Stimulated activated CD4-positive, alpha-beta T cell treated with anti-CD3 and anti-CD28 coated beads, Interleukin-1b, Interleukin-23, amount 100 ng/mL, for 48 hours (primary cell): Measurements from ENCODE around the gene JMJD1C.
"Not testable (repeated sequence)": the region's sequence is repeated elsewhere in the genome, so short reads cannot be mapped to it uniquely, and the experiment has no call there.

Source experiments
- DNase-seq: peaks from one replicate; pipeline ENCODE4 v3.0.0-alpha.2; 2020

JMJD1C gene

DNA sequence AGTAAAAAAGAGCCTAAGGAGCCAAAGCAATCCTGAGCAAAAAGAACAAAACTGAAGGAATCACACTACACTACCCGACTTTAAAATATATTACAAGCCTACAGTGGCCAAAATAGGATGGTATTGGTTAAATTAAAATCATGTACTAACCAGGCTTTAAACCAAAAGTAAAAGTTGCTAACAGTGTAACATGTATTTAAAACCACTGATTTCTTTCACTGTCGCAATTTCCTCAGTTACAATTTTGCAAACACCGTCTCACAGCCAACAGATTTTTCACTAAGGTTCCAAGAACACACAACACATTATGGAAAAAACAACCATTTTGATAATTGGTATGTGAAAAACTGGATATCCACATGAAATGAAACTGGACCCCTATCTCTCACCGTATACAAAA lies 74.0 kb downstream of the JMJD1C start:
- DNase-seq = no peak

DNA sequence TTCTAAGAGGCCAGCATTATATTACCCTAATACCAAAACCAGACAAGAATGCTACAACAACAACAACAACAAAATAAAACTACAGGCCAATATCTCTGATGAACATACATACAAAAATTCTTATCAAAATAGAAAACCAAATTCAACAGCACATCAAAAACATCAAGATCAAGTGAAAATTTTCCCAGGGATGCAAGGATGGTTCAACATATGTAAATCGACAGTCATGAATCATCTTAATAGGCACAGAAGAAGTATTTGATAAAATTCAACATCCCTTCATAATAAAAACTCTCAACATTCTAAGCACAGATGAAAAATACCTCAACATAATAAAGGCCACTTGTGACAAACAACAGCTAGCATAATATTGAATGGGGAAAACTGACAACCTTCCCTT lies 75.3 kb downstream of the JMJD1C start:
- DNase-seq = no peak

DNA sequence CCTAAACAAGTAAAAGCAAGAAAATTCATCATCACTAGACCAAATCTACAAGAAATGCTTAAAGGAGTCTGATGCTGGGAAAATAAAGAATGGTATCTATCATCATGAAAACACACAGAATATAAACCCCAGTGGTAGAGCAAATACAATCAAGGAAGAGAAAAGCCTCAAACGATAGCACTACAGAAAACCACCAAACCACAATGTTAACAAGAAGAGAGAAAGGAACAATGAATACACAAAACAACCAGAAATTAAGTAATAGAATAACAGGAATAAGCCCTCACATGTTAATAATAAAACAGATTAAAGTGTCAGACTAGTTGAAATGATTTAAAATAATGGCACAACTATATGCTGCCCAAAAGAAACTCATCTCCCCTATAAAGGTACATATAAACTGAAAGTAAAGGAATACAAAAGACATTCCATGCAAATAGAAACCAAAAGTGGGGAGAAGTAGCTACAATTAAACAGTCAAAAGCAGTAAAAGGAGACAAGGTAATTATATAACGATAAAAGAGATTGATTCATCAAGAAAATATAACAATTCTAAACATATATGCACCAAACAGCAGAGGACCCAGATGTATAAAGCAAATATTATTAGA lies 77.3 kb downstream of the JMJD1C start:
- no peak for DNase-seq

- DNase-seq = no peak
Observed at GRCh38 chr10:63385254-63385653, 80.5 kb downstream of the JMJD1C start.

DNA sequence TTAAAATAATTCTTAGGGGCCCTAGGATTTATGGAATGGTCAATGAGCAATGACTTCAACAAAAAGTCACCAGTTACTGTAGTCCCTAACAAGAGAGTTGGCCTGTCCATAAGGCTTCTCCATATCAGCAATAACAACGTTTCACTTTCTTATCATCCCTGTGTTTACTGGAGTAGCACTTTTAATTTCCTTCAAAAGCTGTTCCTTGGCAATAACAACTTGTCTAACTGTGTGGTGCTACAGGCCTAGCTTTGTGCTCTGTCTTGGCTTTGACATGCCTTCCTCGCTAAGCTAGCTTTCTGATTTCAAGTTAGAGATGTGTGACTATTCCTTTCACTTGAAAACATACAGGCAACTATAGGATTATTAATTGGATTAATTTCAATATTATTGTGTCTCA lies 81.1 kb downstream of the JMJD1C start:
- DNase-seq = no peak

- DNase-seq = no peak
Observed at GRCh38 chr10:63384001-63384400, 81.8 kb downstream of the JMJD1C start.

DNA sequence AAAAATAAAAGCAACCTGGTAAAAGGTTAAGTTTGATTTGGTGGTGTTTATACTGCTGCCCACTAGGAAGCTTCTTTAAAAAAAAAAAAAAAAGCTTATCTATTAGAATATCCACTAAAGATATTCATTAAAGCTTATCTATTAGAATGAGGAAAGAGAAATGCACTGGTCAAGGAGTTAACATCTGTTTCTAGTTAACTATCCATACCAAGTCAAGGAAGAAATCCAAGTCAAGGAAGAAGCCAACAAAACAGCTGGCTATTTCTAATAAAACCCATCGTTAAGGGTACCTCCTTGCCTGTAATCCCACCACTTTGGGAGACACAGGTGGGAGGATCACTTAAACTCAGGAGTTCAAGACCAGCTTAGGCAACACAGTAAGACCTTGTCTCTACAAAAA lies 82.6 kb downstream of the JMJD1C start:
- DNase-seq = no peak

GRCh38 chr10:63382066-63382465 lies 83.7 kb downstream of the JMJD1C start:
- no peak for DNase-seq

DNA sequence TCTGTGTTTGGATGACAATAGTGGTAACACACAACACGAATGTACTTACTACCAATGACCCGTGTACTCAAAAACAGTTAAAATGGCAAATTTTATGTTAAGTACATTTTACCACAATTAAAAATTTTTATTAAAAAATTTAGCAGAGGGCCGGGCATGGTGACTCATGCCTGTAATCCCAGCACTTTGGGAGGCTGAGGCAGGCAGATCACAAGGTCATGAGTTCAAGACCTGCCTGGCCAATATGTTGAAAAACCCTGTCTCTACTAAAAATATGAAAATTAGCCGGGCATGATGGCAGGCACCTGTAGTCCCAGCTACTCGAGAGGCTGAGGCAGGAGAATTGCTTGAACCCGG lies 88.5 kb downstream of the JMJD1C start:
- DNase-seq = not testable (repeated sequence)

GRCh38 chr10:63376560-63377304 lies 89.0 kb downstream of the JMJD1C start:
- DNase-seq = no peak

DNA sequence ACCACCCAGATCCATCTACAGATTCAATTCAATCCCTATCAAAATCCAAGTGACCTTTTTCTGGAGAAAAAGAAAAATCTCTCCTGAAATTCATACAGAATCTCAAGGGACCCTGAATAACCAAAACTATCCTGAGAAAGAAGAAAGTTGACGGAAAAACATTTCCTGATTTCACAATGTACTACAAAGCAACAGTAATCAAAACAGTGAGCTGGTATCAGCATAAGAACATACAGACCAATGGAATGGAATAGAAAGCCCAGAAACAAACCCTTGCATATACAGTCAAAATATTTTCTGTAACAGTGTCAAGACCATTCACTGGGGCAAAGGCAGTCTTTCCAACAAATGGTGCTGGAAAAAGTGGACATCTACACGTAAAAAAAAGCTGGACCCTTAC lies 89.9 kb downstream of the JMJD1C start:
- no peak for DNase-seq

- no peak for DNase-seq
Observed at GRCh38 chr10:63375458-63375857, 90.3 kb downstream of the JMJD1C start.

- DNase-seq = no peak
Observed at GRCh38 chr10:63374991-63375390, 90.8 kb downstream of the JMJD1C start.

- no peak for DNase-seq
Observed at GRCh38 chr10:63373176-63373575, 92.6 kb downstream of the JMJD1C start.

- no peak for DNase-seq
Observed at GRCh38 chr10:63369711-63370110, 96.1 kb downstream of the JMJD1C start.

DNA sequence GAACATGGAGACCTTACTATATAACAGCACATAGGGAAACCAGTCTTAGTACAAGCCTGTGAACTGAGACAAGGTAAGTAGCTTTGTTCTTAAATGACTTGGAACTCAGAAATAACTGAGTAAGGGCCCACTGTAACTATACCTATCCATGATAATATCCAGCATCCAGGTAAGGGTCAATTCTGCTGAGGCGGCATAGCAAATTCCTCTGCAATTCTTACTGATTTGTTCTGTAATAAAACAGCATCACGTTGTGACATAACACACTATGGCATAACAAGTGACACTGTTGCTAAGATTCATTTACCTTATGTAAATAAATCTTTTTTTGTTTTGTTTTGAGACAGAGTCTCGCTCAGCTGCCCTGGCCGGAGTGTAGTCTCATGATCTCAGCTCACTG lies 97.4 kb downstream of the JMJD1C start:
- DNase-seq = no peak

DNA sequence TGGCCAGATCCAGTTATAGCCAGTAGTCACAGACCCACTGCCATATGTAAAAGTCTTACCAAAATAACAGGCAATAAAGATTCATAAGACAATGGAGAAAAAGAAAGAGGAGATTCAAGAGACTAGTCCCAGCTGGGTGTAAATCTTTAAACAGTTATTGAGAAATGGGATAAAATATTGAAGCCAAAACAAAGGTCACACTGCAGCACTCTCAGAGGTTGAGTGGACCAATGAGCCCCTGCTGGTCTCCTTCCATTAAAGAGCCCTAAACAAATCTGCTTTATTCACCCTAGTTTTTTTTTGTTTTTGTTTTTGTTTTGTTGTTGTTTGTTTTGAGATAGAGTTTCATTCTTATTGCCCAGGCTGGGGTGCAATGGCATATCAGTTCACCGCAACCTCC lies 98.8 kb downstream of the JMJD1C start:
- no peak for DNase-seq

DNA sequence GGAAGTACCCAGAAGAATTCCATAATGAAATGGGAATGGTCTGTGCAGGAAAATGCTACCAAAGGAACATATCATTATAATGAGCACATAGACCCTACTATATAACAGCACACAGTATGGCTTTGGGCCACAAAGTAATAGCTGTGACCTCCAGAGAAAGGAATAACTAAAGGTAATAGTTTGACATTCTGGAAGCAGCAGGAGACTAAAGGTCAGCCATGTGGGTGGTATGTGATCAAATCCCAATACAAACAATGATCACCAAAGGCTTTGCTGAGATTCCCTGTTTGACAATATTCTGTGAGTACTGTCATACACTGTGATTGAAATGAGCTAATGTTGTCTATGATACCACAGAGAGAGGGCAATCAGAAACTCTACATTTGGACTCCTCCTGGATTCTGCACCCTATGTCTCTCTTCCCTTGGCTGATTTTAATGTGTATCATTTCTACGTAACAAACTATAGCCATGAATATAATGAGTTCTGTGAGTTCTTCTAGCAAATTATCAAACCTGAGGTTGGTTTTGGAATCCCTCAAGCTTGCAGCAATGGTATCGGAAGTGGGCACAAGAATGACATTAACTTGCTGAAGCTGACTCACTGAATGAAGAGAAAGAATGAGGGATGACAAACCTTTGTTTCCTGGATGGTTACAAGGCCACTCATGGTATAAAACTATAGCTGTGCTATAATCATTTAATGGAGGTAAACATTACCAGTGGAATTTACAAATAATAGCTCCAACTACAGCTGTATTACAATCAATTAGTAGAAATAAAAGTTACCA lies 99.6 kb downstream of the JMJD1C start:
- no peak for DNase-seq

DNA sequence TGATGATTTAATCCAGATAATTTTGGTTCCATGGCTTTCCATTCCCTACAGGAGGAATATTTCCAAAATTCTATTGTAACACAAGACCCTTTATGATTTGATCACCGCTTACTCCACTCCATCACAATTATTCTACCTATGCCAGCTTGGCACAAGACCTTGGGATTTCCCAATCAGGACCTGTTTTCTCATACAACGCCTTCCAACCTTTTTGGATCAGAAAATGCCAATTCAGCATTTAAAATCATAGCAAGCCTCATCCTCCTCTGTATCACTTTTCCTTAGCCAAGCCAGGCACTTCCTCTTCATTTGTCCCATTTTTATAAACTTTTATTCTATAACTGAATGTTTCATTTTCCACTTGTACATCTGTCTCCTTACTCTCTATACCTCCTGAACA lies 100.9 kb downstream of the JMJD1C start:
- DNase-seq = no peak

- DNase-seq = no peak
Observed at GRCh38 chr10:63363951-63364350, 101.8 kb downstream of the JMJD1C start.

GRCh38 chr10:63355682-63356081 lies 110.1 kb downstream of the JMJD1C start:
- no peak for DNase-seq

GRCh38 chr10:63352976-63353375 lies 112.8 kb downstream of the JMJD1C start:
- no peak for DNase-seq

DNA sequence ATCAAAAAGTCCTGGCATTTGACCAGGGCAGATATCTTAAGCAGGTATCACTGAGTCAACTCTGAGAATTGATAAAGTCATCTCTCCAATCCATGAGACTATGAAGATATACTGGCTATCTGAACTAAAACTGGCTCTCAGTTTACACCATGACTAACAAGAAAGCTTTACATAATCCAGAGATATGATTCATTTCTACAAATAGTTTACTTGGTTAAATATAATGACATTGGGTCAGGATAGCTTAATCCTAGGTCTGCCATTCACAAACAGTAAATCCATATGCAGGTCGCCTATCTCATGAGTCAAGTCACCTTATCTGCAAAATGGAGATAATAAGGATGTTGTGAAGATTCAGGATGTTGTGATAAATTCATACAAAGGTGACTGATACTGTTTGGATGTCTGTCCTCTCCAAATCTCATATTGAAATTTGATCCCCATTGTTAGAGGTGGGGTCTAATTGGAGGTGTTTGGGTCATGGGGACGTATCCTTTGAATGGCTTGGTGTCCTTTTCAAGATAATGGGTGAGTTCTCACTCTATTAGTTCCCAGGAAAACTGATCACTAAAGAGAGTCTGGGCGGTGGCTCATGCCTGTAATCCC lies 117.4 kb downstream of the JMJD1C start:
- DNase-seq = no peak

DNA sequence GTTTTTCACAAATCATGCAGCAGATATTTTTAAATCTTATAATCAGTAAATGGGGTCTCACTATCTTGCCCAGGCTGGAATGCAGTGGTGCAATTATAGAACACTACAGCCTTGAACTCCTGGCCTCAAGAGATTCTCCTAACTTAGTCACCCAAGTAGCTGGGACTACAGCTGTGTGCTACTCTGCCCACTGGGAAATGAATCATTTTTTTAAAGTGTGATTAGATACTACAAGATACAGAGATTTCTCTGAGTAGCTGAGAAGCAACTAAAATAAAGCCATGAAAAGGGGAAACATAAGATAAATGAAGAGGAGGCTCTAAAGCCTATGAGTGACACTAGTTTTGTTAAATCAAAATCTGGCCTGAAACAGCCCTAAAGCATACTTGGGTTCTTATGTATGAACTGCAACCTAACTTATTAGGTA lies 119.7 kb downstream of the JMJD1C start:
- no peak for DNase-seq
